ENCODE measurements around the gene ARHGEF25.

Gene ARHGEF25

DNA sequence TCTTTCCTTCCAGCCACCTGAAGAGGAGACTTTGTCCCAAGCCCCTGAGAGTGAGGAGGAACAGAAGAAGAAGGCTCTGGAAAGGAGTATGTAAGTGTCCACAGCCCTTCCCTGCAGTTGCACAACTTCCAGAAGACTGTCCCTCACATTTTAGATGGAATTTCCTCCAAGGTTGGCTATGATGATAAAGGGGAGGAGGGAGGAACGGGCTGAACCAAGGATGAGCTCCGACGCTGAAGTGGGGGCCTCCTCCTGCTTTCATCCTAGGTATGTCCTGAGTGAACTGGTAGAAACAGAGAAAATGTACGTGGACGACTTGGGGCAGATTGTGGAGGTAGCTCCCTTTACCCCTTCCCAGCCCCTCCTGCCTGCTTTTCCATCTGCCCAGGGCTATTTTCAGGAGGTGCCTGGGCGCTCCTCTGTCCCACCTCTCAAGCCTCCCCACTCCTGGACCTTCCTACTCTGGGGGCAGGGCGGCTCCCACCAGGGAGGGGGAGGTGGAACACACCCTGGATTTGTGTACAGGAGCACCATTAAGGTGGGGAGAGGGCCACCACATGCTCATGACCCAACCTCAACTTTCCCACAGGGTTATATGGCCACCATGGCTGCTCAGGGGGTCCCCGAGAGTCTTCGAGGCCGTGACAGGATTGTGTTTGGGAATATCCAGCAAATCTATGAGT, 2.3 kb downstream of the ARHGEF25 start:
- TF ChIP-seq, protein P1, sequence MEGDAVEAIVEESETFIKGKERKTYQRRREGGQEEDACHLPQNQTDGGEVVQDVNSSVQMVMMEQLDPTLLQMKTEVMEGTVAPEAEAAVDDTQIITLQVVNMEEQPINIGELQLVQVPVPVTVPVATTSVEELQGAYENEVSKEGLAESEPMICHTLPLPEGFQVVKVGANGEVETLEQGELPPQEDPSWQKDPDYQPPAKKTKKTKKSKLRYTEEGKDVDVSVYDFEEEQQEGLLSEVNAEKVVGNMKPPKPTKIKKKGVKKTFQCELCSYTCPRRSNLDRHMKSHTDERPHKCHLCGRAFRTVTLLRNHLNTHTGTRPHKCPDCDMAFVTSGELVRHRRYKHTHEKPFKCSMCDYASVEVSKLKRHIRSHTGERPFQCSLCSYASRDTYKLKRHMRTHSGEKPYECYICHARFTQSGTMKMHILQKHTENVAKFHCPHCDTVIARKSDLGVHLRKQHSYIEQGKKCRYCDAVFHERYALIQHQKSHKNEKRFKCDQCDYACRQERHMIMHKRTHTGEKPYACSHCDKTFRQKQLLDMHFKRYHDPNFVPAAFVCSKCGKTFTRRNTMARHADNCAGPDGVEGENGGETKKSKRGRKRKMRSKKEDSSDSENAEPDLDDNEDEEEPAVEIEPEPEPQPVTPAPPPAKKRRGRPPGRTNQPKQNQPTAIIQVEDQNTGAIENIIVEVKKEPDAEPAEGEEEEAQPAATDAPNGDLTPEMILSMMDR (IDR thresholded peaks at IDR 0.05), result no peak

GRCh38 chr12:57614178-57614947, 3.1 kb downstream of the ARHGEF25 start:
- TF ChIP-seq, protein P1 (IDR thresholded peaks at IDR 0.05), result no peak

GRCh38 chr12:57614948-57615500, 3.8 kb downstream of the ARHGEF25 start:
- TF ChIP-seq, protein P1 (IDR thresholded peaks at IDR 0.05), result no peak

GRCh38 chr12:57615637-57616036, 4.4 kb downstream of the ARHGEF25 start:
- TF ChIP-seq, protein P1 (IDR thresholded peaks at IDR 0.05), result no peak

DNA sequence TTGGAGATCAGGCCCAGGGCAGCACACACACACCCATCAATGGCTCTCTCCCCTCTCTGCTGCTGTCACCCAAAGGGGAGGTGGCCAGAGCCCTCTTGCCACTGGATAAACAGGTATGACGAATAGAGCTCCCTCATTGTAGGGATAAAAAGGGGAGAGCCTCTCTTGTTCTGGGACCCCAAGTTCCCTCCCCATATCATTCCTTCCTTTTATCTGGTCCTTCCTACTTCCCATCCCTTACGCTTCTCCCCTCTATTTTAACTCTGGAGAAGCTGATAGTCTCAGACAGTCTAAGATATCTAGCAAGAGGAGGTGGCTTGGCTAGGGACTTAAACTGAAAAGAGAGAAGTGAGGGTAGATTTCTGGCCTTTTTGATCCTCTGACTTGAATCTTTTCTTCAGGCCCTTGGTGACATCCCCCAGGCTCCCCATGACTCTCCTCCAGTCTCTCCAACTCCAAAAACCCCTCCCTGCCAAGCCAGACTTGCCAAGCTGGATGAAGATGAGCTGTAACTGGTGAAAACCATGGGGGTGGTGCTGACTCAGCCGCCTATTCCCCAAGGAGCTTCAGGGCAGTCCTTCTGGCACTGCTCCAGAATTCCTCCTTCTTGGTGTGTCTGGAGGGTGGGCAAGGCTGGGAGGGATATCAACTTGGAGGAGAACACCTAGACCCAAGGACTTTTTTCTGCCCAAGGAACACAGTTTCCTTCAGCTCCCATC, 5.3 kb downstream of the ARHGEF25 start:
- TF ChIP-seq, protein P1 (IDR thresholded peaks at IDR 0.05), result no peak

DNA sequence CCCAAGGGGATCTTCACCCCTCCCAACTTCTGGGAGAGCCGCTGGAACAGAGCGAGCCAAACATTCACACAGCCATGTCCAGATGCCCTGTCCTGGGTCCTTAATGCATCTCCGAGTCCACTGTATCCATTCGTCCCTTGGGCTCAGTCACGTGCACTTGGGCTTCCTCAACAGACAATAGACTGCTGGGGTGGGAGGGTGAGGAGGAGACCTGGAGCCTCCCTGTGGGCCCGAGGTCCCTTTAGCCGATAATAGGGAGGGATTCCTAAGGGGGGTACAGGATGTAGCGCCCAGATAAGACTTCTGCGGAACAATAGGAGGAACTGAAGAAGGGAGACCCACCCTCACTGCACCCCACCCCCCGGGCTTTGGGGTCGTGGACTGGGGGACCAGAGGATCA, 6.7 kb downstream of the ARHGEF25 start:
- TF ChIP-seq, protein P1 (IDR thresholded peaks at IDR 0.05), result no peak

DNA sequence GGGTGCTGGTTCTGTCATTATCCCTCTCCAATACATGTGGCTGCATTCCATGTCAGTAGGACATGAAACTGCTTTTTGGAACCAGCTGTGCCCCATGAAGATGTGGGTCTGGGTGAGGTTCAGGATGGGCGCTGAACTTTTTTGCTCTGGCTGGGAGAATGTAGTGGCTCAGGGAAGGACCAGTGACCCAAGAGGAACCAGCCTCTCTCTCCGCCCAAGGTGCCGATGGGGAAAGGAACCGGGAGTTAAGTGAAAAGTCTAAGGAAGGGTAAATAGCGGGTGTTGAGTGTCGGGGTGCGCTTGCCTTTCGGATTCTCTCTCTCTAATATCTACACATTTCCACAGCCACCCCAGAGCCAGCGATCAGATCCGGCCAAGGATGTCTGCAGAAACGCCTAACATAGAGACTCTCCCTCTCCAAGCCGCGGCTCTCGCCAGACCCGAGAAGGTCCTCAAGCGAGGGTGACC, 7.8 kb downstream of the ARHGEF25 start:
- TF ChIP-seq, protein P1 (IDR thresholded peaks at IDR 0.05), result no peak
